Heart right ventricle (tissue), 16 donors: ENCODE measurements around the gene DPF3. TPM values are rescaled to one million over a fixed set of nuclear protein-coding genes. Genes with fewer than 3 reads are reported as not detected.

ENCODE experiments used
- ATAC-seq, 8 donors: fragments of 200-7000 bp; cut with Tn5 transposase; one replicate each; pipeline ENCODE4 v1.9.1; 2020; ENCODE audit warnings: mild to moderate bottlenecking in 8 of 8, moderate library complexity in 8 of 8, moderate number of reproducible peaks in 1 of 8
- DNase-seq, 2 donors: peaks; one replicate each; pipeline ENCODE4 v3.0.0-alpha.2; 2020
- H3K27ac ChIP-seq, 10 donors: fragments of 200-600 bp; sonication (generic) in 2 of 10; one replicate each; pipeline versions ENCODE4 v1.5.0 to v1.8.0; 2020 to 2022; ENCODE audit warnings: mild to moderate bottlenecking in 3 of 10
- H3K27me3 ChIP-seq, 7 donors: fragments of 200-600 bp; one replicate each; pipeline ENCODE4 v1.8.0; 2021 to 2022; ENCODE audit warnings: mild to moderate bottlenecking in 2 of 7
- H3K36me3 ChIP-seq, 9 donors: fragments of 200-600 bp; sonication (generic) in 1 of 9; one replicate each; pipeline versions ENCODE4 v1.5.0 to v1.8.0; 2020 to 2022; ENCODE audit warnings: mild to moderate bottlenecking in 2 of 9
- H3K4me1 ChIP-seq, 9 donors: fragments of 200-600 bp; sonication (generic) in 1 of 9; one replicate each; pipeline versions ENCODE4 v1.5.0 to v1.8.0; 2020 to 2022; ENCODE audit warnings: mild to moderate bottlenecking in 4 of 9
- H3K4me3 ChIP-seq, 10 donors: fragments of 200-600 bp; sonication (generic) in 2 of 10; one replicate each; pipeline versions ENCODE4 v1.5.0 to v1.8.0; 2020 to 2022; ENCODE audit warnings: mild to moderate bottlenecking in 7 of 10, moderate library complexity in 2 of 10
- H3K9me3 ChIP-seq, 11 donors: fragments of 200-600 bp in 10 of 11; sonication (generic) in 2 of 11; one replicate each; pipeline versions ENCODE4 v1.5.0 to v1.8.0; 2013 to 2022; ENCODE audit warnings: mild to moderate bottlenecking in 2 of 11, control low read depth in 1 of 11, moderate library complexity in 1 of 11
- WGBS, 2 donors: extraction: QIAGEN DNeasy Blood & Tissue Kit; methylation state at CpG; one replicate each; pipeline ENCODE4 v1.1.7; 2013; ENCODE audit warnings: inconsistent platforms in 1 of 2; 5-methylcytosine and 5-hydroxymethylcytosine counted together
- intact Hi-C, 10 donors: fragments of 100-400 bp; cut with DNase I; formaldehyde crosslinking; loops; one replicate each; pipeline versions ENCODE4 v1.11.1 to v1.14.2; 2022
- polyA plus RNA-seq, 2 donors: library from polyadenylated mRNA; stranded (reverse); fragments of 200-250 nt; gene quantifications; one replicate each; pipeline ENCODE4 v1.2.3, GENCODE V29; 2013
- total RNA-seq, 10 donors: library from RNA; stranded (reverse); fragmentation: NEBNext Ultra II Directional in 3 of 10; extraction: Animal tissue kit (Norgen Biotek cat#: 25700) in 3 of 10; gene quantifications; one replicate each; pipeline versions ENCODE4 v1.2.1 to v1.2.4, GENCODE V29; 2021 to 2023
- TF ChIP-seq, protein P1 (sequence below), 9 donors: fragments of 200-600 bp; sonication (generic) in 2 of 9; IDR thresholded peaks; one replicate each; pipeline versions ENCODE4 v1.5.0 to v1.8.0; 2021 to 2022; ENCODE audit warnings: antibody characterized with exemption in 9 of 9, mild to moderate bottlenecking in 5 of 9, moderate library complexity in 1 of 9
- donor health status: Arrhythmogenic right ventricular cardiomyopathy.
- donor health status: ischemic (EF 13 %, LVEDD 7.1; RV severe dilation, severe dysfunction).
- donor health status: healthy with polysubstance abuse.
- donor health status: DM: no; HTN: yes; CAD: no.
- donor health status: DM: no; HTN: no; CAD: no.
- donor health status: ischemic (EF 25% LVEDD 6.9; RV normal size, moderate dysfunction).
- donor health status: ischemic (EF 25% LVEDD 5.7; RV mildly dilated, moderate dysfunction).
- donor health status: healthy.
- donor health status: DM: yes; HTN: yes; CAD: no.
- donor health status: Ischemic cardiomyopathy.
- donor health status: ischemic (EF 35%, LVEDD 5.7; RV mildly dilated, moderate dysfunction).
- donor health status: nonischemic (EF 11% LVEDD 7.7; RV severe dilation, severe dysfunction).
- donor health status: DM: yes; HTN: yes; CAD: no.
- donor health status: PGD.
- donor health status: ischemic (EF 29% LVEDD 5.4; RV normal size, mild dysfunction).
- donor health status: nonischemic (EF 23%, LVEDD 6.1; RV moderate dilation, normal function).

DPF3 gene
- total and polyA plus RNA-seq, 12 donors = 3.8 to 52.3 (median 35.6) TPM

GRCh38 chr14:72605921-72606220 is 288.0 kb downstream of the DPF3 start:
- no peak overlapping the region for H3K27ac ChIP-seq
- WGBS, 2 donors = 95 to 98% methylated on average over 3 of the region's 3 CpGs
- TF ChIP-seq, protein P1, sequence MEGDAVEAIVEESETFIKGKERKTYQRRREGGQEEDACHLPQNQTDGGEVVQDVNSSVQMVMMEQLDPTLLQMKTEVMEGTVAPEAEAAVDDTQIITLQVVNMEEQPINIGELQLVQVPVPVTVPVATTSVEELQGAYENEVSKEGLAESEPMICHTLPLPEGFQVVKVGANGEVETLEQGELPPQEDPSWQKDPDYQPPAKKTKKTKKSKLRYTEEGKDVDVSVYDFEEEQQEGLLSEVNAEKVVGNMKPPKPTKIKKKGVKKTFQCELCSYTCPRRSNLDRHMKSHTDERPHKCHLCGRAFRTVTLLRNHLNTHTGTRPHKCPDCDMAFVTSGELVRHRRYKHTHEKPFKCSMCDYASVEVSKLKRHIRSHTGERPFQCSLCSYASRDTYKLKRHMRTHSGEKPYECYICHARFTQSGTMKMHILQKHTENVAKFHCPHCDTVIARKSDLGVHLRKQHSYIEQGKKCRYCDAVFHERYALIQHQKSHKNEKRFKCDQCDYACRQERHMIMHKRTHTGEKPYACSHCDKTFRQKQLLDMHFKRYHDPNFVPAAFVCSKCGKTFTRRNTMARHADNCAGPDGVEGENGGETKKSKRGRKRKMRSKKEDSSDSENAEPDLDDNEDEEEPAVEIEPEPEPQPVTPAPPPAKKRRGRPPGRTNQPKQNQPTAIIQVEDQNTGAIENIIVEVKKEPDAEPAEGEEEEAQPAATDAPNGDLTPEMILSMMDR (IDR thresholded peaks at IDR 0.05) = no peak
- H3K9me3 ChIP-seq = no peaks in the 10 kb centered on the region
- intact Hi-C loops = no loop called here
- H3K27me3 ChIP-seq = no peaks in the 10 kb centered on the region
- H3K36me3 ChIP-seq = no peaks in the 10 kb centered on the region
- no peak for DNase-seq
- ATAC-seq = no peak
- no peak overlapping the region for H3K4me3 ChIP-seq
- H3K4me1 ChIP-seq = peaks cover 0 to 9% (median 0%) of the 10 kb centered on the region in 9 donors

GRCh38 chr14:72605096-72605920 is 288.6 kb downstream of the DPF3 start:
- no peak for DNase-seq
- intact Hi-C loops = no loop called here
- no peak overlapping the region for H3K4me3 ChIP-seq
- ATAC-seq = no peak
- H3K27me3 ChIP-seq = no peaks in the 10 kb centered on the region
- no peaks in the 10 kb centered on the region for H3K9me3 ChIP-seq
- 88 to 91% methylated on average over 18 of the region's 18 CpGs for WGBS, 2 donors
- H3K27ac ChIP-seq = no peak overlapping the region
- TF ChIP-seq, protein P1 (IDR thresholded peaks at IDR 0.05) = no peak
- H3K4me1 ChIP-seq = peaks cover 0 to 7% (median 0%) of the 10 kb centered on the region in 9 donors
- no peaks in the 10 kb centered on the region for H3K36me3 ChIP-seq

DNA sequence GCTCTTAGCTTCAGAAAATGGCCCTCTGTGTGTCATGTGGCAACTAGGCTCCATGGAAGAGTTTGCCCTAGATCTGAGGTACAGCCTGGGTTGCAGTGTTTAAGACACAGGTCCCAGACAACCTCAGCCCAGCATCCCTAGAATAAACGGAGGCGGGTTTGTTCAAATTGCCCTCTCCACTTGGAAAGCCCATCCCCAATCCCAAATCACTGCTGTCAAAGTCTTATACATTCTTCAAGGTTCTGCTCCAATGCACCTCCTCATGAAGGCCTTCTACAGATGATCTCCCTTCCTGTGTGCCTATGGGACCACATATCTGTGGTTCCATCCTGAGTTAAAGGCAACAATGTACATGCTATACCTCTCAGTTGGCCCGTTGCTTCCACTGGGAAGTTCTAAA is 289.8 kb downstream of the DPF3 start:
- ATAC-seq = no peak
- Histone ChIP-seq H3K36me3 (no peaks in the 10 kb centered on the region), H3K27ac (no peak overlapping the region), H3K27me3 (no peaks in the 10 kb centered on the region), H3K9me3 (no peaks in the 10 kb centered on the region), H3K4me3 (no peak overlapping the region), H3K4me1 (peaks cover 0 to 7% (median 0%) of the 10 kb centered on the region in 9 donors)
- 92 to 94% methylated on average over 3 of the region's 3 CpGs for WGBS, 2 donors
- no peak for DNase-seq
- TF ChIP-seq, protein P1 (IDR thresholded peaks at IDR 0.05) = no peak
- intact Hi-C loops = no loop called here

GRCh38 chr14:72603639-72604038 is 290.3 kb downstream of the DPF3 start:
- ATAC-seq = no peak
- no peak overlapping the region for H3K4me3 ChIP-seq

More at GRCh38 chr14:72603639-72604038, 290.3 kb downstream of the DPF3 start:
- TF ChIP-seq, protein P1 (IDR thresholded peaks at IDR 0.05) = no peak
- intact Hi-C loops = no loop called here
- Histone ChIP-seq H3K27ac (no peak overlapping the region), H3K27me3 (peaks cover 0 to 3% (median 0%) of the 10 kb centered on the region in 7 donors), H3K36me3 (no peaks in the 10 kb centered on the region), H3K9me3 (no peaks in the 10 kb centered on the region), H3K4me1 (peaks cover 0 to 7% (median 0%) of the 10 kb centered on the region in 9 donors)
- 76 to 79% methylated on average over 4 of the region's 4 CpGs for WGBS, 2 donors
- DNase-seq = no peak
